H1 (cell line): ENCODE measurements around the gene PDGFRA. TPM values are rescaled to one million over a fixed set of nuclear protein-coding genes. Genes with fewer than 3 reads are reported as not detected.
A peak's percentile ranks its signal among the peaks of the same experiment; 100 is the strongest.

Experiments
- CTCF ChIA-PET: fragments of 300-600 bp; sonication (Branson Sonifier 250); formaldehyde crosslinking; loops from one replicate; lab custom pipeline; 2021; ENCODE audit not compliant: partially characterized antibody; lab: Charles Lee
- POLR2A ChIA-PET: fragments of 300-600 bp; sonication (Branson Sonifier 250); formaldehyde crosslinking; loops from one replicate; lab custom pipeline; 2021; ENCODE audit warnings: inconsistent platforms; ENCODE audit not compliant: partially characterized antibody; lab: Charles Lee
- DNase-seq, 2 experiments: peaks; one replicate each; pipeline versions ENCODE4 v3.0.0 to v3.0.0-alpha.2; 2010 to 2022; ENCODE audit warnings: low spot score in 2 of 2, low read depth in 1 of 2, mixed read lengths in 1 of 2
- FAIRE-seq: peaks from 2 replicates; lab custom pipeline; 2011; peaks lifted over from hg19 to GRCh38; lab: Jason Lieb, UNC
- H2AFZ ChIP-seq: 2 replicates; pipeline ENCODE4 v1.8.1; 2012; ENCODE audit warnings: low read length, inconsistent platforms
- H2AK5ac ChIP-seq: 2 replicates; pipeline ENCODE4 v1.6.1; 2013; ENCODE audit warnings: low read depth, low read length
- H2BK120ac ChIP-seq: replicated peaks from 2 replicates; pipeline ENCODE3; 2013; ENCODE audit warnings: low read depth, low read length, inconsistent platforms
- H2BK12ac ChIP-seq: 2 replicates; pipeline ENCODE4 v1.6.1; 2013; ENCODE audit warnings: low read depth, low read length
- H2BK15ac ChIP-seq: 2 replicates; pipeline ENCODE4 v1.6.1; 2013; ENCODE audit warnings: low read length
- H2BK20ac ChIP-seq: 2 replicates; pipeline ENCODE4 v1.6.1; 2013; ENCODE audit warnings: low read length
- H2BK5ac ChIP-seq: 2 replicates; pipeline ENCODE4 v1.6.1; 2013; ENCODE audit warnings: low read depth, low read length
- H3K14ac ChIP-seq: 2 replicates; pipeline ENCODE4 v1.6.1; 2013; ENCODE audit warnings: inconsistent platforms; ENCODE audit not compliant: insufficient read length
- H3K18ac ChIP-seq: 2 replicates; pipeline ENCODE4 v1.6.1; 2013; ENCODE audit warnings: low read length; ENCODE audit errors: extremely low read depth
- H3K23ac ChIP-seq: 2 replicates; pipeline ENCODE4 v1.6.1; 2013; ENCODE audit warnings: inconsistent platforms; ENCODE audit not compliant: insufficient read length
- H3K23me2 ChIP-seq: 2 replicates; pipeline ENCODE4 v1.6.1; 2013; ENCODE audit warnings: low read depth, low read length
- H3K27ac ChIP-seq: 2 replicates; pipeline ENCODE4 v1.6.1; 2011; ENCODE audit warnings: low read depth, low read length, inconsistent platforms
- H3K27me3 ChIP-seq, 4 experiments: replicated peaks in 1 of 4; 1 replicate in 1 of 4; 2 replicates in 3 of 4; pipeline versions ENCODE4 v1.6.1 to v1.8.1; 2011 to 2013; ENCODE audit warnings: low read length in 3 of 4, mild to moderate bottlenecking in 3 of 4, inconsistent platforms in 2 of 4, mixed read lengths in 2 of 4, moderate library complexity in 1 of 4; ENCODE audit not compliant: control insufficient read depth in 3 of 4, insufficient read depth in 3 of 4; ENCODE audit errors: extremely low read depth in 1 of 4
- H3K36me3 ChIP-seq, 4 experiments: 2 replicates each; pipeline versions ENCODE4 v1.6.1 to v1.8.1; 2011 to 2013; ENCODE audit warnings: mild to moderate bottlenecking in 4 of 4, low read length in 3 of 4, moderate library complexity in 2 of 4, control low read depth in 1 of 4, inconsistent platforms in 1 of 4; ENCODE audit not compliant: insufficient read depth in 4 of 4, control insufficient read depth in 2 of 4
- H3K4ac ChIP-seq: replicated peaks from 2 replicates; pipeline ENCODE3; 2013; ENCODE audit warnings: low read length, low read depth, mixed read lengths, inconsistent platforms; ENCODE audit not compliant: insufficient read length
- H3K4me1 ChIP-seq, 4 experiments: replicated peaks in 1 of 4; 1 replicate in 1 of 4; 2 replicates in 3 of 4; pipeline versions ENCODE4 v1.6.1 to v1.8.1; 2011 to 2013; ENCODE audit warnings: low read length in 3 of 4, inconsistent platforms in 2 of 4, mixed read lengths in 1 of 4; ENCODE audit not compliant: insufficient read depth in 4 of 4, control insufficient read depth in 3 of 4
- H3K4me2 ChIP-seq, 2 experiments: 2 replicates each; pipeline versions ENCODE4 v1.6.1 to v1.8.1; 2011 to 2013; ENCODE audit warnings: low read depth in 2 of 2, low read length in 2 of 2, control low read depth in 1 of 2, inconsistent platforms in 1 of 2, mild to moderate bottlenecking in 1 of 2; ENCODE audit not compliant: insufficient read depth in 1 of 2
- H3K4me3 ChIP-seq, 4 experiments: fragments of 200-600, 300-600 bp in 1 of 4; sonication (generic), shearing (Covaris generic), sonication (Bioruptor Twin) in 1 of 4; 2 replicates each; pipeline versions ENCODE4 v1.5.1 to v1.8.1; 2011 to 2016; ENCODE audit warnings: low read length in 4 of 4, low read depth in 3 of 4, control low read depth in 2 of 4, inconsistent platforms in 2 of 4, mild to moderate bottlenecking in 2 of 4, mixed read lengths in 1 of 4, moderate library complexity in 1 of 4; ENCODE audit not compliant: insufficient read depth in 2 of 4; ENCODE audit errors: extremely low read depth in 1 of 4
- H3K56ac ChIP-seq: replicated peaks from 2 replicates; pipeline ENCODE3; 2013; ENCODE audit warnings: low read depth, mild to moderate bottlenecking, mixed read lengths, low read length, inconsistent platforms; ENCODE audit not compliant: insufficient read length
- H3K79me1 ChIP-seq: 2 replicates; pipeline ENCODE4 v1.6.1; 2013; ENCODE audit warnings: low read depth, low read length, control low read depth
- H3K79me2 ChIP-seq, 2 experiments: 2 replicates each; pipeline versions ENCODE4 v1.6.1 to v1.8.1; 2012 to 2013; ENCODE audit warnings: low read length in 2 of 2, mild to moderate bottlenecking in 2 of 2, inconsistent platforms in 1 of 2; ENCODE audit not compliant: insufficient read depth in 2 of 2, control insufficient read depth in 1 of 2
- H3K9ac ChIP-seq, 4 experiments: replicated peaks in 1 of 4; 1 replicate in 1 of 4; 2 replicates in 3 of 4; pipeline versions ENCODE4 v1.6.1 to v1.8.1; 2011 to 2013; ENCODE audit warnings: low read depth in 3 of 4, low read length in 3 of 4, control low read depth in 2 of 4, mild to moderate bottlenecking in 2 of 4, moderate library complexity in 2 of 4, inconsistent platforms in 1 of 4; ENCODE audit errors: extremely low read depth in 1 of 4
- H3K9me3 ChIP-seq, 2 experiments: 2 replicates each; pipeline versions ENCODE4 v1.6.1 to v1.8.1; 2012 to 2013; ENCODE audit warnings: mild to moderate bottlenecking in 2 of 2, moderate library complexity in 2 of 2, control low read depth in 1 of 2, inconsistent platforms in 1 of 2, low read depth in 1 of 2, low read length in 1 of 2, mixed read lengths in 1 of 2; ENCODE audit not compliant: insufficient read depth in 2 of 2
- H4K20me1 ChIP-seq, 2 experiments: replicated peaks in 1 of 2; 2 replicates each; pipeline versions ENCODE3 to v1.8.1; 2011 to 2013; ENCODE audit warnings: inconsistent platforms in 2 of 2, low read length in 2 of 2, mild to moderate bottlenecking in 1 of 2; ENCODE audit not compliant: insufficient read depth in 2 of 2, control insufficient read depth in 1 of 2
- H4K5ac ChIP-seq: 2 replicates; pipeline ENCODE4 v1.6.1; 2013; ENCODE audit warnings: low read length, low read depth, mixed read lengths, inconsistent platforms; ENCODE audit not compliant: insufficient read length
- H4K8ac ChIP-seq: 2 replicates; pipeline ENCODE4 v1.8.0; 2013; ENCODE audit warnings: mild to moderate bottlenecking, moderate library complexity, low read length, inconsistent platforms; ENCODE audit not compliant: insufficient read depth; ENCODE audit errors: extremely low read depth
- H4K91ac ChIP-seq: replicated peaks from 2 replicates; pipeline ENCODE3; 2013; ENCODE audit warnings: low read length, mixed read lengths, inconsistent platforms; ENCODE audit not compliant: insufficient read length
- JUN ChIP-seq: IDR thresholded peaks from 2 replicates; pipeline ENCODE4 v1.6.1; 2011; ENCODE audit warnings: low read depth, mild to moderate bottlenecking, improper control_type of control experiment, low read length
- WGBS, 2 experiments: shearing (Covaris generic) in 1 of 2; methylation state at CpG; one replicate each; pipeline versions ENCODE4 v1.1.6 to v1.1.7; 2013 to 2015; ENCODE audit warnings: low lambda C conversion rate in 2 of 2, mixed read lengths in 2 of 2, inconsistent platforms in 1 of 2, low coverage in 1 of 2, missing lambda C conversion rate in 1 of 2; ENCODE audit not compliant: insufficient replicate concordance in 2 of 2, insufficient coverage in 1 of 2, insufficient read length in 1 of 2; ENCODE audit errors: extremely low coverage in 1 of 2, missing lambda C conversion rate in 1 of 2; 5-methylcytosine and 5-hydroxymethylcytosine counted together
- polyA plus RNA-seq, 7 experiments: library from polyadenylated mRNA; depleted of rRNA in 3 of 7; stranded (reverse) in 5 of 7; unstranded in 2 of 7; fragments of >200 nt in 5 of 7; fragments of 200-250 nt in 2 of 7; gene quantifications; 1 replicate in 5 of 7; 2 replicates in 1 of 7; 4 replicates in 1 of 7; pipeline versions ENCODE4 v1.2.1 to v1.2.3, GENCODE V29; 2011 to 2013; ENCODE audit warnings: missing spikeins in 2 of 7, mixed read lengths in 2 of 7
- total RNA-seq: library from RNA; stranded (reverse); fragmentation: NEBNext Ultra II Directional; extraction: Animal tissue kit (Norgen Biotek cat#: 25700); gene quantifications from 2 replicates; pipeline ENCODE4 v1.2.1, GENCODE V29; 2021
- TF ChIP-seq, protein P1 (sequence below): IDR thresholded peaks from 2 replicates; pipeline ENCODE4 v1.6.1; 2012; ENCODE audit warnings: inconsistent platforms

PDGFRA gene
- total and polyA plus RNA-seq, 2 of the 8 experiments (the other 6 are each of a cell fraction or from before 2014, with no cell fraction given) = 1.4 to 3.4 TPM

DNA sequence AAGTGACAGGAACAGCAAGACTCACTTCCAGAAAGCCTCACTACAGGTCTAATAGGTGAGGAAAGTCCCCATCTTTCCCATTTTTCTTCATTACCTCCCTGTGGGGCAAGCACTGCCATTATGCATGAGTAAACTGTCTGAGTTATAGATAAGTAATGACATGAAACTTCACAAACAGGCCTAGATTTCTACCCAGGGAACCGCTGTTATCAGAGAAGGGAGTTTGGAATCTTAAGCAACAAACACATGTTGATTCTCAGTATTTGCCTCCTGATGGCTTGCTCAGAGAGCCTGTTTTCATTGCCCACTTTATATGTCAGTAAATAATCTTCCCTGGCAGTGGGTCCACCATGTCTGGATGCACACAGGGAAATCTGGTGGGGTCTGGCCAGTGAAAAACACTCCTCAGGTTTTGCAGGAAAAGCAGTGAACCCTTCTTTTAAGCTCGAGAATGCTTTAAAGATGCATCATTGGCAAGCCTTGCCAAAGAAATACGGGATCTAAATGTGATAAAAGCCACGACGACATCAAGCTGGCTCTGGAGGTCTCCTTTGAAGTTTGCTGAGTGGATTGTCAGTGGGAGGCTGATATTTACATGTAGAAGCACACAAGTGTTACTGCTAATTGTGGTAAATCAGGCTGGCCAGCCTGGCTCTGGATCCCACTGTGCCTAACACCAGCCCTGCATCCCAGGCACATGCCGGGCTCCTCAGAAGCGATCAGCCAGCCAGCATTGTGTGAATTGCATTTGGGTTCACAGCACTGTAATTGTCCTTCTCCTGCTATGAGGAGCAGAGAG lies 25.2 kb downstream of the PDGFRA start:
- H3K4me1 ChIP-seq = peaks cover 0 to 7% (median under 1%) of the 10 kb centered on the region in 4 experiments; a peak in 2 of 7 replicates
- H3K4me2 ChIP-seq = no peak overlapping the region
- H2AK5ac ChIP-seq = no peak overlapping the region
- peaks cover 4 to 11% of the 10 kb centered on the region in 2 experiments; a peak in 3 of 4 replicates for H3K9me3 ChIP-seq
- no peaks in the 10 kb centered on the region for H3K79me2 ChIP-seq
- H3K14ac ChIP-seq = no peak overlapping the region
- H3K23ac ChIP-seq = no peak overlapping the region
- no peaks in the 10 kb centered on the region for H3K23me2 ChIP-seq
- no peak overlapping the region for H3K4me3 ChIP-seq
- no peaks in the 10 kb centered on the region for H4K20me1 ChIP-seq
- H2BK5ac ChIP-seq = no peak overlapping the region
- no peak overlapping the region for H2BK120ac ChIP-seq
- H2BK20ac ChIP-seq = no peak overlapping the region
- no peaks in the 10 kb centered on the region for H3K27me3 ChIP-seq
- no peaks in the 10 kb centered on the region for H3K79me1 ChIP-seq
- H2BK15ac ChIP-seq = no peak overlapping the region
- no peak for DNase-seq
- no peak overlapping the region for H4K8ac ChIP-seq
- no peak overlapping the region for H2BK12ac ChIP-seq
- TF ChIP-seq JUN = no peak
- TF ChIP-seq, protein P1, sequence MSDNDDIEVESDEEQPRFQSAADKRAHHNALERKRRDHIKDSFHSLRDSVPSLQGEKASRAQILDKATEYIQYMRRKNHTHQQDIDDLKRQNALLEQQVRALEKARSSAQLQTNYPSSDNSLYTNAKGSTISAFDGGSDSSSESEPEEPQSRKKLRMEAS = 0 out of 2 replicates have a peak, but pooled peaks have one; percentile 21
- TF ChIP-seq, all 59 proteins: peak for 1
- Histone ChIP-seq H3K18ac (no peak overlapping the region), H3K56ac (no peak overlapping the region), H2AFZ (no peak overlapping the region), H4K91ac (no peak overlapping the region), H3K27ac (no peak overlapping the region), H3K4ac (no peak overlapping the region), H4K5ac (no peak overlapping the region), H3K9ac (no peak overlapping the region), H3K36me3 (no peaks in the 10 kb centered on the region; a peak in 1 of 8 replicates)
- WGBS, 2 experiments = 73% methylated on average over 7 of the region's 7 CpGs; no CpG with 5 or more reads in 1 of the 2 experiments
- CTCF ChIA-PET = interaction anchor here (1.3 kb wide), 1 partner anchor 11 kb away, joined by 4 read pairs; no protein-coding TSS in a partner anchor
- POLR2A ChIA-PET = no interaction called here
- peak; percentile 19 for FAIRE-seq
